Mucosa of descending colon (tissue), 3 donors: ENCODE results near the gene ADAM11. TPM values are rescaled to one million over a fixed set of nuclear protein-coding genes. Genes with fewer than 3 reads are reported as not detected.

Source experiments
- ATAC-seq: fragments of 200-7000 bp; cut with Tn5 transposase; one replicate; pipeline ENCODE4 v1.9.1; 2020; ENCODE audit warnings: mild to moderate bottlenecking, moderate library complexity
- DNase-seq, 3 donors: peaks; one replicate each; pipeline ENCODE4 v3.0.0-alpha.2; 2020
- H3K36me3 ChIP-seq: fragments of 200-600 bp; one replicate; pipeline ENCODE4 v1.8.0; 2021; ENCODE audit warnings: low read depth, mild to moderate bottlenecking
- H3K4me1 ChIP-seq: fragments of 200-600 bp; one replicate; pipeline ENCODE4 v1.8.0; 2021; ENCODE audit warnings: low read depth, mild to moderate bottlenecking
- H3K4me3 ChIP-seq: fragments of 200-600 bp; one replicate; pipeline ENCODE4 v1.8.0; 2021; ENCODE audit warnings: mild to moderate bottlenecking
- H3K9me3 ChIP-seq: fragments of 200-600 bp; one replicate; pipeline ENCODE4 v1.8.0; 2021; ENCODE audit warnings: mild to moderate bottlenecking
- intact Hi-C, 2 donors: fragments of 100-400 bp; cut with DNase I in 1 of 2; cut with micrococcal nuclease in 1 of 2; formaldehyde crosslinking; loops; one replicate each; pipeline versions ENCODE4 v1.11.0 to v1.11.1; 2022; cut with DNase I, micrococcal nuclease
- total RNA-seq, 3 donors: library from RNA; stranded (reverse); fragmentation: NEBNext Ultra II Directional in 2 of 3; extraction: Animal tissue kit (Norgen Biotek cat#: 25700) in 2 of 3; gene quantifications; one replicate each; pipeline versions ENCODE4 v1.2.1 to v1.2.4, GENCODE V29; 2021 to 2023
- TF ChIP-seq, protein P1 (sequence below): fragments of 200-600 bp; IDR thresholded peaks from one replicate; pipeline ENCODE4 v1.8.0; 2022; ENCODE audit warnings: antibody characterized with exemption, mild to moderate bottlenecking
- donor health status: DM: no; HTN: no; CAD: no; lungs with moderate emphysema.
- donor health status: DM: no; HTN: no; CAD: no.
- donor health status: DM: no; HTN: yes; CAD: no.

Gene ADAM11
- total RNA-seq, 3 donors from 2014 or later, result 0.17 to 4.7 TPM; not detected in 1

DNA sequence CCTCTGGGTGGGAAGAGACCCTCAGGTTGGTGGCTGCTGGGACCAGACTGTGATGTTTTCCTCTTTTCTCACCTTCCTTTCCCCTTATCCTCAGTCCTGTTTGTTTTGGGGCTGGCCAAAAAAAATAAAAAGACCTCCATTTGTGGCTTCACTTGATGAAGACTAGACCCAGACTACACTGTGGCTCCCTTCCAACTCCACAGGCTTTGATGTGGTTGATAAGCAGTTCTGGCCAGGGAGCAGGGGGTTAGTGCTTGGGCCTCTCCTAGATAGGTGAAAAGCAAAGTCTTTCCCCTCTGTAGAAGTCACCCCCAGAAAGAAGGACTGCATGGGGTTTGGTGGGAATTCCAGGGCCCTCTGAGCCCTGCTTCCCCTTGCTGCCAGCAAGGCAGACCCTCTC is 11.2 kb upstream of the ADAM11 start:
- Histone ChIP-seq H3K36me3 (no peaks in the 10 kb centered on the region), H3K4me3 (no peak overlapping the region), H3K9me3 (no peaks in the 10 kb centered on the region), H3K4me1 (no peaks in the 10 kb centered on the region)
- TF ChIP-seq, protein P1, sequence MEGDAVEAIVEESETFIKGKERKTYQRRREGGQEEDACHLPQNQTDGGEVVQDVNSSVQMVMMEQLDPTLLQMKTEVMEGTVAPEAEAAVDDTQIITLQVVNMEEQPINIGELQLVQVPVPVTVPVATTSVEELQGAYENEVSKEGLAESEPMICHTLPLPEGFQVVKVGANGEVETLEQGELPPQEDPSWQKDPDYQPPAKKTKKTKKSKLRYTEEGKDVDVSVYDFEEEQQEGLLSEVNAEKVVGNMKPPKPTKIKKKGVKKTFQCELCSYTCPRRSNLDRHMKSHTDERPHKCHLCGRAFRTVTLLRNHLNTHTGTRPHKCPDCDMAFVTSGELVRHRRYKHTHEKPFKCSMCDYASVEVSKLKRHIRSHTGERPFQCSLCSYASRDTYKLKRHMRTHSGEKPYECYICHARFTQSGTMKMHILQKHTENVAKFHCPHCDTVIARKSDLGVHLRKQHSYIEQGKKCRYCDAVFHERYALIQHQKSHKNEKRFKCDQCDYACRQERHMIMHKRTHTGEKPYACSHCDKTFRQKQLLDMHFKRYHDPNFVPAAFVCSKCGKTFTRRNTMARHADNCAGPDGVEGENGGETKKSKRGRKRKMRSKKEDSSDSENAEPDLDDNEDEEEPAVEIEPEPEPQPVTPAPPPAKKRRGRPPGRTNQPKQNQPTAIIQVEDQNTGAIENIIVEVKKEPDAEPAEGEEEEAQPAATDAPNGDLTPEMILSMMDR, result no peak
- ATAC-seq (no peak), DNase-seq (no peak)
- intact Hi-C loops, result no loop called here

DNA sequence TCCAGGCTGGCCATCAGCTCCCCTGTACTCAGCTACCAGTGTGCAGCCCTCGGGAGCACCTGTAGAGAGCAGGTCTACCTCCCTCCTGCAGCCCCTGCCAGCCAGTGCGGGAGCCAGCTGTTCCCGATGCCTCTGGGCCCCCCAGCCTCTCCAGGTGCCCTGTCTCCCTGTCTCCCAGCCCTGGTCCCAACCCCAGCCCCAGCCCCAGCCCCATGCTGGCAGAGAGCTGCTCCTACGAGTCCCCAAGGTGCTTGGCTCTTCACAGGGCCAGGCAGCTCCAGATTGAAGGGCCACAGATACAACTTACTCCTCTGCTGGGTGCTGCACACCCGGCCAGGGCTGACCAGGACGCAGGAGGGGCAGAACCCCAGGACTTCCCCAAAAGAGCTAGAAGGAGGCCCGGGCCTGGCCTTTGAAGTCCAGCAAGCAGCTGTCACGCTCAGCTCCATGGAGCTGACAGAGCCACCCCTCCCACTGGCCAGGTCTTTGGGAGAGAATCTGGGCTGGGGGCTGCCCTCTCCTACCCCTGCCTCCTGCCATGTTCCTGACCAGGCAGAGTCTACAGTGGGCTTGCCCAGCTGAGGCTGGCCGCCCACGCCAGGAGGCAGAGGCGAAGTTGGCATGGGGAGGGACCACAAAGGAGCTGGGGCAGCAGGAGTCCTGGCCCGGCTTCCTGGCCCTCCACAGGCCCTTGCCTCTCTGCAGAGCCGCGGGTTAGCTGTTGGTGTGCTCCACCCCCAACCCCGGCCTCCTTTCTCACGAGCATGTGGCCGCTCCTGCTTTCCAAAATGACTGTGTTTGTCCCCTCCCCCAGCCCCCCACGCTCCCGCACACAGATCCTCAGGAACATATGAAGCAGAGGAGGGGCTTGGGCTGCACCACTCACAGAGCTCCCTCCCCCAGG is 9.5 kb upstream of the ADAM11 start:
- no peaks in the 10 kb centered on the region for H3K36me3 ChIP-seq
- DNase-seq (no peak), ATAC-seq (no peak)
- H3K4me1 ChIP-seq, result no peaks in the 10 kb centered on the region
- no peaks in the 10 kb centered on the region for H3K9me3 ChIP-seq
- intact Hi-C loops, result no loop called here
- TF ChIP-seq, protein P1, result no peak
- no peak overlapping the region for H3K4me3 ChIP-seq

DNA sequence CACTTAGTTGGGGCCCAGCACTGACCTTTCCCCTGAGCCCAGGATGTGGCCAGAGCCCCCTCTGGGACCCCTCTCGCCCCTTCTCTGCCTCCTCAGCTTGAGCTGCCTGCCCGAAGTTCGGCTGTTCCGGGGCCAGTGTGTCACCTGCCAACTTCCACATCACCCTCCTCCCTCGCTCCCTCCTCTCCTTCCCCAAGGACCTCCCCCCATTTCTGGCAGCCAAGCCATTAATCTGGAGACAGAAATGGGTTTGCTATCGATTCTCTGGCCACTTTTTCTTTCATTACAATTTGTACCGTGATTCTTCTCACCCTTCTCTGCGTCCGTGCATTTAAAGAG is 8.8 kb upstream of the ADAM11 start:
- H3K36me3 ChIP-seq, result no peaks in the 10 kb centered on the region
- TF ChIP-seq, protein P1, result no peak
- no peaks in the 10 kb centered on the region for H3K9me3 ChIP-seq
- H3K4me1 ChIP-seq, result no peaks in the 10 kb centered on the region
- H3K4me3 ChIP-seq, result no peak overlapping the region
- DNase-seq, result no peak
- ATAC-seq, result no peak
- intact Hi-C loops, result no loop called here

DNA sequence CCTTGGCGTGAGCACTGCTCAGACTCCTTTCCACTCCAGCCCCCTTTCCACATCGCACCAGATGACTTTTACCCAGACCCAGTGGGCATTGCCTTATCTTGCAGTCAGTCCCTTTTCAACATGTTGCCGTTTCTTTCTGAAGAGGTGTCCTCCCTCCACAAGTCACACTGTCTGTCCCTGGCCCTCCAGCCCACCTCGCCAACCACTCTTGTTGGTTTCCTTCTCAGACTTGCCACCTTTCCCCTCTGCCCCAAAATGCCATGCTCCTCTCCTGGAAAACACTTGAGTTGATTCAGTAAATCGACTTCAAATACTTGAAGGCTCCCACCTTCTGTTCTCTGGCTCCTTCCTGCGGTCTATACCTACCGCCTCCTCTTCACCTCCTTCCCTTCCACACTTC is 7.5 kb upstream of the ADAM11 start:
- TF ChIP-seq, protein P1, result no peak
- intact Hi-C loops, result no loop called here
- DNase-seq, result no peak

DNA sequence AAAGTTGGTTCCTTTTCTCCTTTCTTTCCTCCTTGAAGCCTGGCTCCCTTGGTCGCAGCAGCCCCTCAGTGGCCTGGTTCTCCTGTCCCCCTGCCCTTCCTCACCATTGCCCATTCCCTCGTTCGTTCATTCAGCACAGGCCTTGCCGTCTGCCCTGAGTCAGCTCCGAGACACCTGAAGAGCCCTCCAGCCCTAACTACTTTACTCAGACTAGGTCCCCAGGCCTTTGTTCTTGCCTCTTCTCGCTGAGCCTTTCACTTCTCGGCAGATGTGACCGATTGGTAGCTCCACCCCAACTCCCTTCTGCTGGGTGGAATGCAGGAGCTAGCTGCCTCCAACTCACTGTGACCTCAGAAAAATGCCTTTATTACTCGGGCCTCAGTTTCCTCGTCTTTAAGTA is 7.0 kb upstream of the ADAM11 start:
- intact Hi-C loops, result no loop called here
- no peaks in the 10 kb centered on the region for H3K4me1 ChIP-seq
- TF ChIP-seq, protein P1, result no peak
- H3K36me3 ChIP-seq, result no peaks in the 10 kb centered on the region
- no peak for ATAC-seq
- no peak for DNase-seq
- H3K4me3 ChIP-seq, result no peak overlapping the region
- no peaks in the 10 kb centered on the region for H3K9me3 ChIP-seq

More for the DNA sequence above, 7.5 kb upstream of the ADAM11 start:
- Histone ChIP-seq H3K9me3 (no peaks in the 10 kb centered on the region), H3K4me3 (no peak overlapping the region), H3K36me3 (no peaks in the 10 kb centered on the region), H3K4me1 (no peaks in the 10 kb centered on the region)
- no peak for ATAC-seq
